GM12864 (cell line): ENCODE measurements around the gene FIGN.

ENCODE experiments used
- DNase-seq: peaks from one replicate; pipeline ENCODE4 v3.0.0-alpha.2; 2011; ENCODE audit warnings: low read depth
- H3K4me3 ChIP-seq: 2 replicates; pipeline ENCODE4 v1.5.1; 2011; ENCODE audit warnings: mild to moderate bottlenecking, low read depth, low read length, control low read depth
- TF ChIP-seq, protein P1 (sequence below): IDR thresholded peaks from 2 replicates; pipeline ENCODE4 v1.5.1; 2011; ENCODE audit warnings: low read depth, mild to moderate bottlenecking, moderate library complexity, low read length, control low read depth, inconsistent platforms; ENCODE audit errors: missing control alignments

Gene FIGN

DNA sequence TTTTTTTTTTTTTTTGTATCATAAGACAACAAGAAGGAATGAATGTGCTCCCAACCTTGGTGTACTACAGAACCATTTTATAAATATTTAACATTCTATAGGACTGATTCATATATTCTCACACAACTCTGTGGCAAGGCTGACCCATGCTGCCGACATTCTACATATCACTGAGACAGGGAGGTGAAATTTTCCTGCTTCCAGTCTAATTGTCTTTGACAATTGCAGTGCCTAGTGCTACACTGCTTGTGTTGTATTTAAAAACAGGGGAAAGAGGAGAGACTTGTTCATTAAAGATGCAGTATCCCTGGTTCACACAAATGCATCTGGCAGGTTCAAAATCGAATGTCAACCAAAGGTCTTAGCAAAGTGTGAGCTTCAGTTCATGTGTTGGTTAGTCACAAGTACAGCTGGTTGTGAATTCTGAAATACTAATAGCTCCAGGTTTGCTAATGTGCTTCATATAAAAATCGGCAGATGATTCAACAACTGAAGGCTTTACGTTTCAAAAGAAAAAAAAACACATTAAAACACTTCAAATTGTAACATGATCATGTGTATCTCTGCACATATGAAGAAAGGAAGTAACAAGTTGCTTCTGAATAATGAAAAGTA lies 130.8 kb downstream of the FIGN start:
- DNase-seq = no peak
- TF ChIP-seq, protein P1, sequence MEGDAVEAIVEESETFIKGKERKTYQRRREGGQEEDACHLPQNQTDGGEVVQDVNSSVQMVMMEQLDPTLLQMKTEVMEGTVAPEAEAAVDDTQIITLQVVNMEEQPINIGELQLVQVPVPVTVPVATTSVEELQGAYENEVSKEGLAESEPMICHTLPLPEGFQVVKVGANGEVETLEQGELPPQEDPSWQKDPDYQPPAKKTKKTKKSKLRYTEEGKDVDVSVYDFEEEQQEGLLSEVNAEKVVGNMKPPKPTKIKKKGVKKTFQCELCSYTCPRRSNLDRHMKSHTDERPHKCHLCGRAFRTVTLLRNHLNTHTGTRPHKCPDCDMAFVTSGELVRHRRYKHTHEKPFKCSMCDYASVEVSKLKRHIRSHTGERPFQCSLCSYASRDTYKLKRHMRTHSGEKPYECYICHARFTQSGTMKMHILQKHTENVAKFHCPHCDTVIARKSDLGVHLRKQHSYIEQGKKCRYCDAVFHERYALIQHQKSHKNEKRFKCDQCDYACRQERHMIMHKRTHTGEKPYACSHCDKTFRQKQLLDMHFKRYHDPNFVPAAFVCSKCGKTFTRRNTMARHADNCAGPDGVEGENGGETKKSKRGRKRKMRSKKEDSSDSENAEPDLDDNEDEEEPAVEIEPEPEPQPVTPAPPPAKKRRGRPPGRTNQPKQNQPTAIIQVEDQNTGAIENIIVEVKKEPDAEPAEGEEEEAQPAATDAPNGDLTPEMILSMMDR = no peak

GRCh38 chr2:163602196-163602595 lies 133.6 kb downstream of the FIGN start:
- no peak overlapping the region for H3K4me3 ChIP-seq
- no peak for DNase-seq
- TF ChIP-seq, protein P1 = no peak

More for the DNA sequence above, 130.8 kb downstream of the FIGN start:
- H3K4me3 ChIP-seq = no peak overlapping the region

- DNase-seq = no peak
- no peak overlapping the region for H3K4me3 ChIP-seq
- TF ChIP-seq, protein P1 = no peak
Measured at GRCh38 chr2:163601377-163601776, 134.4 kb downstream of the FIGN start.

GRCh38 chr2:163600801-163601200 lies 135.0 kb downstream of the FIGN start:
- TF ChIP-seq, protein P1 = no peak
- H3K4me3 ChIP-seq = no peak overlapping the region
- DNase-seq = no peak

GRCh38 chr2:163595028-163595427 lies 140.8 kb downstream of the FIGN start:
- H3K4me3 ChIP-seq = no peak overlapping the region
- TF ChIP-seq, protein P1 = no peak
- DNase-seq = no peak

GRCh38 chr2:163594497-163594896 lies 141.3 kb downstream of the FIGN start:
- TF ChIP-seq, protein P1 = no peak
- H3K4me3 ChIP-seq = no peak overlapping the region

DNA sequence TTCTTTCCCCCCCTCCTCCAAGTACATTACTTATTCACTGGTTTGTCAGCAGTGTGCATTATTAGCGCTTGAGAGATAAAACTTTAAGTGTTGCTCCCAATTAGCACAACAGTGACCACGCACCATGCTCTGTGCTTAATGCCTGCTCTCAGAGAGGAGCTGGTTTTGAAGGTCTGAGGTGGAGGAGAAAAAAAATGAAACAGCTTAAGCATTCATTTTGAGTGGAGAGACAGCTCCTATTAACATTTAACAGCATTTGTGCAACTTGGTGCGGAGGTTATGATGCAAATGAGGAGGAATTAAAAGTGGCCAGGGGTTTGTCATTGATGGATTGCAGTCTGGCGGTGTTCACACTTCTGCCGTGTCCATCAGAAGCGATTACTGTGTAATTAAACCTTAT lies 141.8 kb downstream of the FIGN start:
- DNase-seq = no peak
- TF ChIP-seq, protein P1 = no peak
- H3K4me3 ChIP-seq = no peak overlapping the region

More at GRCh38 chr2:163594497-163594896, 141.3 kb downstream of the FIGN start:
- no peak for DNase-seq
